HS-5 (cell line): ENCODE measurements around the gene PPWD1.
"Not testable (repeated sequence)": the region's sequence is repeated elsewhere in the genome, so short reads cannot be mapped to it uniquely, and the experiment has no call there.

Experiments
- DNase-seq: peaks from one replicate; pipeline ENCODE4 v3.0.0-alpha.2; 2012; ENCODE audit warnings: low read depth

The PPWD1 gene

DNA sequence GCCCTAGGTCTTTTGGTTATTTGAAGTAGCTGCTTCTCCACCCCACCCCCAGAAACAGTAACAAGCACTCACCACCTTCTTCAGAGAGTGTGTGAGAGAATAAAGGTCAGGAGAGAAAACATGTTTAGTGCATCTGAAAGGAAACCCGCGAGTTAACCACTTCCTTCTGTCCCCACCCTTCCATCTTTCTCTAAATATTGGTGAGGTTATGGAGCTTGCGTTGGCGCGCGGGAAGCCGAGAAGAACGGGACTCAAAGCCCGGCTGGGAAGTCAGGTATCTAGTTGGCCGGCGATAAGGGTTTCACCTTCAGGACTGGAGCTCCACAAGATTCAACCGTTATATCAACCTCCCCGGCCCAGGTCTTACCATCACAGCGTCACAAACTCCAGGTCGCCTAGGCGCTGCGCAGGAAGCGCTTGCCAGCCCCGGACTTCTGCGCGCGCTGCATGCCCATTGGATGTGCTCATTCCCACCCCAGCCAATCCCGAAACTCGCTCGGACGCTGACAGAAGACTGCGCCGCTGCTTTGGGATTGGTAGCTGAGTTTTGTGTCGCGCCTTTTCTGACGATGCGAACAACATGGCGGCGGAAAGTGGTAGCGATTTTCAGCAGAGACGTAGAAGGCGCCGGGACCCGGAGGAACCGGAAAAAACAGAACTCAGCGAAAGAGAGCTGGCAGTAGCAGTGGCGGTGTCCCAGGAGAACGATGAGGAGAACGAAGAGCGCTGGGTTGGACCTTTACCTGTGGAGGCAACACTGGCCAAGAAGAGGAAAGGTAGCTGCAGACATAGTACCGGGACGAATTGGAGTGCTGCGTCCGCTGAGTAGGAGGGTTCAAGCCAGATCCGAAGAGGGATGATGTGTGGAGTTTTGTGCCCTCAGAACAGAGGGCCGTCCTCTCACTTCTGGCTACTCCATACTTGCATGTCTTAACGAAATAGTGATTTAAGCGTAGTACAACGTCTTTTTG is at the start of gene PPWD1, which contains the start of gene CENPK:
PPWD1 (plus strand) TSS at position 566 of the 971 bp plus-strand sequence; CDS start at position 581, 15 bp downstream.
CENPK (minus strand) TSS at position 438 of the 971 bp plus-strand sequence. CDS start 8,261 bp downstream, outside the sequence.
- peak; percentile 84 for DNase-seq

DNA sequence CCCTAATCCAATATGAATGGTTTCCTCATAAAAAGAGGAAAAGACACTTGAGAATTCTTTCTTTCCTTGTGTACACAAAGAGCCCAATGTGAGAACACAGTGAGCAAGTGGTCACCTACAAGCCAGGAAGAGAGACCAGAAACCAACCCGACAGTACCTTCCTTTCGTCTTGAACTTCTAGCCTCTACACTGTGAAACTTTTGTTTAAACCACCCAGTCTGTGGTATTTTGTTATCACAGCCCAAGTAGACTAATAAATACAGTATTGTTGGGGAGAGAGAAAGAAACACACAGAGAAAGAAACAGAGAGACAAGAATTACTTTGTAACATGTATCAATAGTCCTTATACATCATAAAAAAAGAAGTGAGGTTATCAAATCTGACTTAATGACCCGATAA is 37.4 kb upstream of the PPWD1 start:
- DNase-seq = no peak

DNA sequence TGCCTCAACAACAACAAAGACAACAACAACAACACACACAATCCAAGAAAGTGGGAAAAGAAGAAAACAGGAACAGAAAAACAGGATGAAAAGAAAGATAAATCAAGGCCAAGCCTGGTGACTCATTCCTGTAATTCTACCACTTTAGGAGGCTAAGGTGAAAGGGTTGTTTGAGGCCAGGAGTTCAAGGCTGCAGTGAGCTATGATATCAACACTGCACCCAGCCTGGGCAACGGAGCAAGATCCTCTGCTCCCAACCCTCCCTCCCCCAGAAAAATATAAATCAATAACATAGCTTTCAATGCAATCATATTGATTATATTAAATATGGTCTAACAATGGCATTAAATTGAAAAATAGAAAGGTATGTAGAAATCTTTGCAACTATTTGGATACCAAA is 32.2 kb upstream of the PPWD1 start:
- DNase-seq = no peak

DNA sequence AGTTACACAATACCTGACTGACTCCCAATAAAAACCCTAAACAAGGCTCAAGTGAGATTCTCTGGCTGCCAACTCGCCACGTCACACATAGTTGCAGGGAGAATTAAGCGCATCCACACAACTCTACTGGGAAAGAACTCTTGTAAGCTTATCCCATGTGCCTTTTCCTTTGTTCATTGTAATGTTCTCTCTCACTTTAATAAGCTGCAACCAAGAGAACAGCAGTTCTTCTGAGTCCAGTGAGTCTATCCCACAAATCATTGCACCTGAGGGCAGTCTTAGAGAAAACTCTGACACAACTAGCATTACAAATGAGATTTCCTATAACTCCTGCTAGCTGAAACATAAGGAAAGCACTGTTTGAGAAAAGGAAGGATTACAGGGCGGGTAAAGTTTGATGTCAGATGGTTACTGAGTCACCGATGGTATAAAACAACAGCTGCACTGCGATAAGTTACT is 27.5 kb upstream of the PPWD1 start:
- DNase-seq = no peak

DNA sequence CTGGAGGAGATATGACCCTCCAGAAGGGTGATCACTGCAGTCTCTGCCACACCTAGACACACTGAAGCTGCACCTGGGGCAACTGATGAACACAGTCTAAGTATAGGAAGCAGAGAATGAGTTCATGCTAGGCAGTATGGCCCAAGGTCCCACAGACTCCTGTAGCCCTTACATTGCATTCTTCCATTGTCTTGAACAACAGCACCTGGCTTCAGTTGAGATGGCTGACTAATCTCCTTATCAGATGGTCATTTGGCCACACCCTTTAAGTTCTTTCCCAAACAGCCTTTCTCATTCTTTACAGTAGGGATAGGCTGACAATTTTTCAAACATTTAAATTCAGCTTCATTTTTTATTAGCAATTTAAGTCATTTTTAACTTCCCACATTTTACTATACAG is 23.3 kb upstream of the PPWD1 start:
- no peak for DNase-seq

DNA sequence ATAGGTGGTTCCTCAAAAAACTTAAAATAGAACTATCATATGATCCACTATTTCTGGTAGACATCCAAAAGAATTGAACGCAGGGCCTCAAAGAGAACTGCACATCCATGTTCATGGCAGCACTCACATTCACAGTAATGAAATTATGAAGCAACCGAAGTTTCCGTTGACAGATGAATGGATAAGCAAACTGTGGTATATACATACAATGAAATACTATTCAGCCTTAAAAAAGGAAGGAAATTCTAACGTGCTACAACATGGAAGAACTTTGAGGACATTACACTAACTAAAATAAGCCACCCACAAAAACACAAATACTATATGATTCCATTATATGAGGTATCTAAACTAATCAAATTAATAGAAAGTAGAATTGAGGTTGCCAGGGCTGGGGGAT is 18.6 kb upstream of the PPWD1 start:
- DNase-seq = no peak

DNA sequence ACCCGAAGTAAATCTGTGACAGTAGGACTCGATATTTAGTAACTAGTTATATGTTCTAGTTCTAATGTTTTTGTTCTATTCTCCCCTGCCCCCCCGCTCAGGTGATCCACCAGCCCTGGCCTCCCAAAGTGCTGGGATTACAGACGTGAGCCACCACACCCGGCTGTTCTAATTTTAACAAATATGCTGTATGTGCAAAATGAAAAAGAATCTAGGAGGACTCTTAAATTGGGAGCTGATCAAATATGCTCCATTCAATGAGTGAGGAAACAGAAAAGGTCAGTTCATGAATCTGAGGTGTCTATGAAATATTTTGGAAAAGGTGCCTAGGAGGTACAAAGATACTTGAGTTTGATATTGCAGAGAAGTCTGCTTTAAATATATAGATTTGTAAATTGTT is 17.0 kb upstream of the PPWD1 start:
- no peak for DNase-seq

DNA sequence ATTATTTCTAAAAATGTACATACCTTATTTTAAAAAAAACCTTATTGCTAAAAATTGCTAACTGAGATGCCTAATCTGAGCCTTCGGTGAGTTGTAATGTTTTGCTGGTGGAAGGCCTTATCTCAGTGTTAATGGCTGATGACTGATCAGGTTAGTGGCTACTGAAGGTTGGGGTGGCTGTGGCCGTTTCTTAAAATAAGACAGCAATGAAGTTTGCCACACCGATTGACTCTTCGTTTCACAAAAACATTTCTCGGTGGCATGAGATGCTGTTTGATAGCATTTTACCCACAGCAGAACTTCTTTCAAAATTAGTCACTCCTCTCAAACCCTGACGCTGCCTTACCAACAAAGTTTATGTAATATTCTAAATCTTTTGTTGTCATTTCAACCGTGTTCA is 14.8 kb upstream of the PPWD1 start:
- DNase-seq = no peak

DNA sequence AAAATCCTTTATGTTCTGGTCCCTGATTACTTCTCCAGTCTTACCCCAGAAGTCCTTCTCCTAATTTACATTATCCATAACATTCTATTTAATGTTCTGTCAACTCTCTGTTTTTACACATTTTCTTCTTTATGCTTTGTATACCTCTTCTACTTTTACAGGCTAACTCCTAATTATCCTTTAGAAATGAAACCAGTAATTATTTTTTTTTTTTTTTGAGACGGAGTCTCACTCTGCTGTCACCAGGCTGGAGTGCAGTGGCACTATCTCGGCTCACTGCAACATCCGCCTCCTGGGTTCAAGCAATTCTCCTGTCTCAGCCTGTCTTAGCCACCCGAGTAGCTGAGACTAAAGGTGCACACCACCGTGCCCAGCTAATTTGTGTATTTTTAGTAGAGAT is 9.2 kb upstream of the PPWD1 start:
- DNase-seq = no peak

DNA sequence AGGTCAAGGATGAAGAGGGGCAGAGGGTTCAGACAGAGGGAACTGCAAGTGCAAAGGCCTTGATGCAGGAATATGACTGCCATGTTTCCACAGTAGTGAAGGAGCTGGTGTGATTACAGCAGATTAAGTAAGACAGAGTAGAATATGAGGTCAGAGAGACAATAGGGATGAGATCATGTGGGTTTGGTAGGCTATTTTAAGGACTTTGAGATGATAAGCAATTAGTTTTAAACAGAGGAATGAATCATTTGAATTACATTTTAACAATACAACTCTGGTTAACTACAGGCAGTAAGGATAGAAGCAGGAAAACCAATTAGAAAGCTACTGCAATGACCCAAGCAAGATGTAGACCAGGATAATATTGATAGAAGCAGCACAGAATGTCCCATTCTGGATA is 7.8 kb upstream of the PPWD1 start:
- no peak for DNase-seq

DNA sequence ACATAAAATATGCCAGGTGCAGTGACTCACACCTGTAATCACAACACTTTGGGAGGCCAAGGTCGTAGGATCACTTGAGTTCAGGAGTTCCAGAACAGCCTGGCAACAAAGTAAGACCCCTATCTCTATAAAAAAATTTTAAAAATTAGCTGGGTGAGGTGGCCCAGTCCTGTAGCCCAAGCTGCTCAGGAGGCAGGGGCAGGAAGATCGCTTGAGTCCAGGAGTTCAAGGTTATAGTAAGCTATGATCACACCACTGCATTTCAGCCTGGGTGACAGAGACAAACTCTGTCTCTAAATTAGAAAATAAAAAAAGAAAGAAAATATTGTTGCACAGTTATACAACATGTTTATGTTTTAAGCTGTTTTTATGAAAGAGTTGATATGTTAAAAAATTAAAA is 6.9 kb upstream of the PPWD1 start:
- no peak for DNase-seq

DNA sequence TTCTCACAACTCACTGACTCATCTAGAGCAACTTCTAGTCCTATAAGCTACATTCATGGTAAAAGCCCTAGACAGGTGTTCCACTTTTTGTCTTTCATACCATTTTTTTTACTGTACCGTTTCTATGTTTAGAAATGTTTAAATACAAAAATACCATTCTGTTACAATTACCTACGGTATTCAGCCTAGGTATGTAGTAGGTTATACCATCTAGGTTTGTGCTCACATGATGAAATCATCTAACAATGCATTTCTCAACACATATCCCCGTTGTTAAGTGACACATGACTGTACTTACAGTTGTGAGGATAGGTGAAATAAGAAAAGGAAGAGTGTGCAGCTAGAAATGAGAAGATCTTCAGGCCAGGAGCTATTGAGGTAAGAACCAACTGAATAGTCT is 6.4 kb upstream of the PPWD1 start:
- DNase-seq = no peak

DNA sequence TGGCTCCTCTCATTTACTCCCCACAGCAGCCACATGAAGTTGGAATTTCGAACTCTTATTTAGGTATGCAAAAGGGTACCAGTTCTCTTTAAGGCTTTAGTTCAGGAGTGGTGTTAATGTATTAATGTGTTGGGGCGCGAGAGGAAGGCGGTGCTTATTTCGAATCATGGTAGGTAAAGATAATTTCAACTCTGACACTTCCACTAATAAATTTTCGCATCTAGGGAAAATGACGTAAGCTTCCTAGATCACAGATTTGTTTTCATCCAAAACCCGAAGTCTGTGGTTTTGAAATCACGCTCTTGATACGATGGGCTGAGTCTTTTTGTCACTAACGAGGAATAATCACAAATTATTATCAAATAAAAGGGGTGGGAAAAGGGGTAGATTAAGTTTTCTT is 681 bp downstream of the PPWD1 start:
- DNase-seq = no peak

DNA sequence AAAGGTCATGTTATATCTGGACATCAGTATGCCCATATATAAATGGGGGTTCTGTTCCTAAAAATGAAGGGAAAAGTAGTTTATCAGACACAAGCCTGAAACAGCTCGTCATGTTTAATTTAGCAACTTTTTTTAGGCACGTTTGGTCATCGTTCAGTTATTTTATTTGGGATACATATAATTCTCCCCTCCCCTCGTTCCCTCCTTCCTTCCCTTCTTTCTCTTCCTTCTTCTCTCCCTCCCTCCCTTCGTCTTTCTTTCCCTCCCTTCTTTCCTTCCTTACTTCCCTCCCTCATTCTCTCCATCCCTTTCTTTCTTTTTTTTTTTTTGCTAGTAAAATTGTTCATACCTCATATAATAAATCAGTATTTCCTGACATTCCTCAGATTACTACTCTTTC is 3.4 kb downstream of the PPWD1 start:
- DNase-seq = no peak

DNA sequence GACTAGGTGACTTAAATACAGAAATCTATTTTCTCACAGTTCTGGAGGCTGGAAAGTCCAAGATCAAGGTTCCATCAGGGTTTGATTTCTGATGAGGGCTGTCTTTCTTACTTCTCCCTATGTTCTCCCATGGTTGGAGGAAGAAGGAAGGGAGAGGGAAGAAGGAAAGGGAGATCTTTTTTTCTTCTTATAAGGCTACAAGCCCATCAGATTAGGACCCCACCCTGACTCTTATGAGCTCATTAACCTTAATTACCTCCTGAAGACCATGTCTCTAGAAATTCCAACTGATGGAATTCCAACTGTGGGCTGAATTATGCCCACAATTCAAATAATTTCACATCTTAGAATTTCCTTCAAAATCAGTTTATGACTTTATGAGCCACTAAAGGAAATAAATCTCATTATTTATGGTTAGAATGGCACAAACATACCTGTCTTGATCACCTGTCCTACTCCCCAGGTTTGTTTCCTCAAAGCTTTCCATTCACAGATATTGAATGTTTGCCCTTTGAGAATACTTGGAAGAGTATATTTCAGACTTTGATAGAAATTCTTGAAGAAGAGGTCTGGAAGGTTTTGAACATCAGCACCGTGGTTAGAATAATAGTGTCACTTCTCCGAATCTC is 7.6 kb downstream of the PPWD1 start:
- DNase-seq = no peak

DNA sequence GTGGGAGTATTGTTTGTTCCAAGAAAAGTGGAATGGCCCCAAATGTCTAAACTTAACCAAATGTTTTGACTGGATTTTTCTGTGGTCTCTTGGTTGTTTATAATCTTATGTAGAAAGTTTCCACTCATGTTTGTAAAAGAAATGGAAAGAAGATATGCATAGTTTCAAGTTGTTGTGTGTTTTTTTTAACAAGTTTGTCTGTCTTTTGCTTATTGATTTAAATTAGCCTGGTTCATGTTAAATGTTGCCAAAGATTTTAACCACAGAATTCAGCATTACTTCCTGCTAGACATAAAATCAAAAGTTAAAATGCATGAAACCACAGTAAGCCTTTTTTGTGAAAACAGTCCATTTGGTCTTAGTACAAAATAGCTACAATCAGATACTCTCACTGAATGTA is 14.0 kb downstream of the PPWD1 start:
- no peak for DNase-seq

DNA sequence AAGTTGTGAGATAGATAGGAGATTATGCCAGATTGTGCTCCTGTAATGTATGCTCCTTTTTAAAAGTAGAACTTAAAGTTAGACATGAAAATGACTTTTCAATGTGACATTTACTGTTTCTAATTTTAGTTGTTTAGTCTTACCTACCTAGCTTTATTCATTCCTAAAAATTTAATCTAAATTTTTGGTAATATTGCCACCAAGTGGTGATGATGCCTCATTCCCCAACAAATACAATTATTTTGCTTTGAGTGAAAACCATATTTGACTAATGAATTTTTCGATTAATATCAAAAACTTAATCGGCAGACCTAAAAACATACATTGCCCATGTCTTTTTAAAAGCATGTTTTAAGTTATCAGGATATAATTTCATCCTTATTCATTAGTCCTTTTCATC is 25.6 kb downstream of the PPWD1 start:
- DNase-seq = no peak

DNA sequence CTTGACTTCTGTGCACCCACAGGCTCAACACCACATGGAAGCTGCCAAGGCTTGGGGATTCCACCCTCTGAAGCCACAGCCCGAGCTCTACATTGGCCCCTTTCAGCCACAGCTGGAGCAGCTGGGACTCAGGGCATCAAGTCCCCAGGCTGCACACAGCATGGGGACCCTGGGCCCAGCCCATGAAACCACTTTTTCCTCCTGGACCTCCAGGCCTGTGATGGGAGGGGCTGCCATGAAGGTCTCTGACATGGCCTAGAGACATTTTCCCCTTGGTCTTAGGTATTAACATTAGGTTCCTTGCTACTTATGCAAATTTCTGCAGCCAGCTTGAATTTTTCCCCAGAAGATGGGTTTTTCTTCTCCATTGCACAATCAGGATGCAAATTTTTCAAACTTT is 38.7 kb downstream of the PPWD1 start:
- DNase-seq = not testable (repeated sequence)

DNA sequence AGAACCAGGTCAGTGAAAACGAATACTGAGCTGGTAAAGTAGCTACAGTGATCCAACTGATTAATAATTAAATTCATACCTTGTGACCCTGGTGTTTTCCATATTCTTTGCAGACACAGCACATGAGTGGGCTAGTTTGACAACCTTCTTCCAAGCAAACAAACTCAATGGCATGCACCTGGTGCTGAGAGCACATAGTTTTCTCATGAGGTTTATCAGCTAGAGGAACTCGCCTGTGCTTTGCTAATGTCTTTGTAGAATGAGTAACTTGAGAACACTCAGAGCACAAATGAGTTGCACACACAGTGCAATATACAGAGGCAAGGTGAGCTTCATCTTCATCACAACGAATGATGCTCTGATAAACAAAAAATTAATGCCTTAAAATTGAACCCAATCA is 48.4 kb downstream of the PPWD1 start:
- no peak for DNase-seq

DNA sequence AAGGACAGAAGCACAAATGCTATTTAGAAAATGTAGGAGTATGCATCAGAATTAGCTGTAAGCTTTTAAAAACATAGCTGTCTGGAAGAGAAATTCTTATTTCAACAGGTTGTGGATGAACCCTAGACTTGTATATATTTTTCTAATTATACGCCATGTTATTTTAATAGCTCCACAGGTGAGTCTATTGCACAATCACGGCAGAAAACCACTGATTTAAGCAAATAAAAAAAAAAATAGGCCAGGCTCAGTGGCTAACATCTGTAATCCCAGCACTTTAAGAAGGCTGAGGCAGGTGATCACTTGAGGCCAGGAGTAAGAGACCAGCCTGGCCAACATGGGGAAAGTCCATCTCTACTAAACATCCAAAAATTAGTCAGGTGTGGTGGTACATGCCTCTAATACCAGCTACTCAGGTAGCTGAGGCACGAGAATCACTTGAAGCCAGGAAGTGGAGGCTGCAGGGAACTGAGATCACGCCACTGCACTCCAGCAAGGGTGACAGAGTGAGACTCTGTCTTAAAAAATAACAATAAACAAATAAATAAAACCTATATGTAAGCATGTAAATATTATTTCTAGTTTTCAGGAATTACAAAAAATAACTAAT is 49.3 kb downstream of the PPWD1 start:
- DNase-seq = no peak

DNA sequence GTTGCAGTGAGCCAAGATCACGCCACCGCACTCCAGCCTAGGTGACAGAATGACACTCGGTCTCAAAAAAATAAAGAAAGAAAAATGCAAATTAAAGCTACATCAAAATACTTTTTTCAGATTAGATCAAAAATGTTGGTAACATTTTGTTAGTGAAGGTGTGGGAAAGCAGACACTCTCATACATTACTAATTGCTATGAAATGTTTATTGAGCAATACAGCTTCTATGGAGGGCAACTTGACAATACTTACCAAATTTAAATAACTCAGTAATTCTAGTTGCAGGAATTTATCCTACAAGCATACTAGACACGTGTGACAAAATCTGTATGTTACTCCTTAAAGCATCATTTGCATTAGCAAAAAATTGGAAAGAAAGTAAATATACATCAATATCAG is 56.9 kb downstream of the PPWD1 start:
- DNase-seq = no peak

DNA sequence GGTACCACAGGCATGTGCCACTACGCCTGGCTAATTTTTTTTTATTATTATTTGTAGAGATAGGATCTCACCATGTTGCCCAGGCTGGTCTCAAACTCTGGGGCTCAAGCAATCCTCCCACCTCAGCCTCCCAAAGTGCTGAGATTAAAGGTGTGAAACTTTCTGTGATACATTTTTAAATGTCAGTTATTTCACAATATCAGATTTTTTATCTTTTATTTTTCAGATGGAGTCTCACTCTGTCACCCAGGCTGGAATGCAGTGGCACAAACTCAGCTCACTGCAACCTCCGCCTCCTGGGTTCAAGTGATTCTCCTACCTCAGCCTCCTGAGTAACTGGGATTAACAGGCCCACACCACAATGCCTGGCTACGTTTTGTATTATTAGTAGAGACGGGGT is 58.9 kb downstream of the PPWD1 start:
- DNase-seq = not testable (repeated sequence)

DNA sequence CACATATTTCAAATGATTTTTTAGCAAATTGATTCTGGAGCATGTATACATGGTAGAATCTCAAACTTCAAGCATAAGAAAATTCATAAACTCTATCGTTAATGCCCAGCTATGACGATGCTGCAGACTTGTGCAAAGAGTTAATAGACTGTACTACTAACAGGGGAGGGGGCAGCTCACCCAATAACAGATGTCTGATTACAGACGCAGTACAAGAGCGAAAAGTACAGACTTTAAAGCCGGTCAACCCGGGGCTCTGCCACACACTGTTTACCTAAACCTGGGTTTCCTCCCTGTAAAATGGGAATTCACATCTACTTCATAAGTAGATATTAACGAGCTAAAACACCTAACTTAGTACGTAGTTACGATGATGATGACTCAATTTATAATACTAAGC is 60.4 kb downstream of the PPWD1 start:
- no peak for DNase-seq
